Lower leg skin (tissue), 3 donors: Measurements from ENCODE around the gene IP6K1.

Source experiments
- CTCF ChIP-seq, 3 donors: fragments of 450-650 bp; IDR thresholded peaks; one replicate each; pipeline ENCODE4 v1.5.1; 2016; ENCODE audit warnings: antibody characterized with exemption in 3 of 3, mild to moderate bottlenecking in 3 of 3, moderate library complexity in 2 of 3
- POLR2A ChIP-seq, 2 donors: fragments of 450-650 bp; IDR thresholded peaks; one replicate each; pipeline ENCODE4 v1.6.1; 2016 to 2017; ENCODE audit warnings: antibody characterized with exemption in 2 of 2, mild to moderate bottlenecking in 1 of 2, moderate library complexity in 1 of 2

- TF ChIP-seq POLR2A (IDR thresholded peaks at IDR 0.05) (no peak), CTCF (IDR thresholded peaks at IDR 0.05) (no peak)
Observed at GRCh38 chr3:49799761-49800160, 13.4 kb upstream of the IP6K1 start, which contains the start of gene CDHR4.
